Mesendoderm (in vitro differentiated cells): ENCODE results near the gene COL6A3.

Experiments used
- DNase-seq: peaks from one replicate; pipeline ENCODE4 v3.0.0; 2013
- H2AK5ac ChIP-seq: 2 replicates; pipeline ENCODE4 v1.6.1; 2013; ENCODE audit warnings: low read length, inconsistent platforms
- H2BK120ac ChIP-seq: 2 replicates; pipeline ENCODE4 v1.6.1; 2013; ENCODE audit warnings: low read depth, mild to moderate bottlenecking, low read length, moderate library complexity, mixed read lengths
- H2BK15ac ChIP-seq: replicated peaks from 2 replicates; pipeline ENCODE4 v1.6.1; 2013; ENCODE audit warnings: low read depth, mild to moderate bottlenecking, moderate library complexity
- H2BK5ac ChIP-seq: 2 replicates; pipeline ENCODE4 v1.6.1; 2013; ENCODE audit warnings: low read length, inconsistent platforms
- H3K18ac ChIP-seq: 2 replicates; pipeline ENCODE4 v1.6.1; 2013; ENCODE audit warnings: mild to moderate bottlenecking, low read length, mixed read lengths
- H3K23ac ChIP-seq: one replicate; pipeline ENCODE4 v1.6.1; 2013; ENCODE audit warnings: low read length
- H3K27ac ChIP-seq: 2 replicates; pipeline ENCODE4 v1.5.1; 2013; ENCODE audit warnings: low read depth, mild to moderate bottlenecking, inconsistent platforms, low read length, moderate library complexity
- H3K27me3 ChIP-seq: 2 replicates; pipeline ENCODE4 v1.6.1; 2013; ENCODE audit warnings: low read length, control low read depth, mild to moderate bottlenecking, inconsistent platforms; ENCODE audit not compliant: insufficient read depth, poor library complexity
- H3K36me3 ChIP-seq: 2 replicates; pipeline ENCODE4 v1.6.1; 2013; ENCODE audit warnings: low read length, inconsistent platforms; ENCODE audit not compliant: control insufficient read depth, insufficient read depth
- H3K4ac ChIP-seq: one replicate; pipeline ENCODE4 v1.6.1; 2013; ENCODE audit warnings: low read depth, mild to moderate bottlenecking, low read length, moderate library complexity
- H3K4me1 ChIP-seq: 2 replicates; pipeline ENCODE4 v1.6.1; 2013; ENCODE audit warnings: low read depth, low read length, inconsistent platforms; ENCODE audit not compliant: control insufficient read depth
- H3K4me2 ChIP-seq: 2 replicates; pipeline ENCODE4 v1.6.1; 2013; ENCODE audit warnings: low read length
- H3K4me3 ChIP-seq: 2 replicates; pipeline ENCODE4 v1.5.1; 2013; ENCODE audit warnings: mild to moderate bottlenecking, low read length
- H3K56ac ChIP-seq: one replicate; pipeline ENCODE4 v1.6.1; 2013; ENCODE audit warnings: low read length
- H3K79me1 ChIP-seq: 2 replicates; pipeline ENCODE4 v1.6.1; 2013; ENCODE audit warnings: low read length, inconsistent platforms
- H3K79me2 ChIP-seq: 2 replicates; pipeline ENCODE4 v1.6.1; 2013; ENCODE audit warnings: mild to moderate bottlenecking, low read length; ENCODE audit not compliant: control insufficient read depth, insufficient read depth
- H3K9ac ChIP-seq: 2 replicates; pipeline ENCODE4 v1.6.1; 2013; ENCODE audit warnings: low read length, inconsistent platforms
- H4K5ac ChIP-seq: one replicate; pipeline ENCODE4 v1.6.1; 2013; ENCODE audit warnings: low read length
- H4K8ac ChIP-seq: one replicate; pipeline ENCODE4 v1.6.1; 2013; ENCODE audit warnings: low read depth, mild to moderate bottlenecking, control low read depth, low read length, moderate library complexity
- WGBS: extraction: QIAGEN DNeasy Blood & Tissue Kit; methylation state at CpG from one replicate; pipeline ENCODE4 v1.1.7; 2013; ENCODE audit warnings: low lambda C conversion rate, missing lambda C conversion rate; ENCODE audit not compliant: insufficient coverage; ENCODE audit errors: extremely low coverage; 5-methylcytosine and 5-hydroxymethylcytosine counted together

Gene COL6A3

GRCh38 chr2:237309011-237309410, 105.0 kb downstream of the COL6A3 start:
- no peak overlapping the region for H3K23ac ChIP-seq

GRCh38 chr2:237307474-237307873, 106.5 kb downstream of the COL6A3 start:
- no peak overlapping the region for H3K4me2 ChIP-seq

More at GRCh38 chr2:237309011-237309410, 105.0 kb downstream of the COL6A3 start:
- Histone ChIP-seq H3K4me3 (no peak overlapping the region), H3K36me3 (no peaks in the 10 kb centered on the region), H2BK120ac (no peak overlapping the region), H3K79me2 (no peaks in the 10 kb centered on the region), H3K4ac (no peak overlapping the region), H3K56ac (no peak overlapping the region), H3K79me1 (no peaks in the 10 kb centered on the region), H3K9ac (no peak overlapping the region), H3K4me1 (no peaks in the 10 kb centered on the region), H3K4me2 (no peak overlapping the region), H2BK15ac (no peak overlapping the region), H3K27me3 (no peaks in the 10 kb centered on the region), H4K5ac (no peak overlapping the region), H2BK5ac (no peak overlapping the region), H2AK5ac (no peak overlapping the region), H4K8ac (no peak overlapping the region), H3K27ac (no peak overlapping the region), H3K18ac (no peak overlapping the region)
- no peak for DNase-seq
- no CpG with 5 or more reads among the region's 3 CpGs for WGBS

GRCh38 chr2:237306787-237307170, 107.2 kb downstream of the COL6A3 start:
- Histone ChIP-seq H3K79me2 (no peaks in the 10 kb centered on the region), H3K23ac (no peak overlapping the region), H3K18ac (no peak overlapping the region), H4K8ac (no peak overlapping the region), H4K5ac (no peak overlapping the region), H3K4me3 (no peak overlapping the region), H3K36me3 (no peaks in the 10 kb centered on the region), H3K4me1 (no peaks in the 10 kb centered on the region), H3K27me3 (no peaks in the 10 kb centered on the region), H2BK15ac (no peak overlapping the region), H2AK5ac (no peak overlapping the region), H2BK120ac (no peak overlapping the region), H3K4me2 (no peak overlapping the region), H2BK5ac (no peak overlapping the region), H3K4ac (no peak overlapping the region), H3K9ac (no peak overlapping the region), H3K27ac (no peak overlapping the region), H3K79me1 (no peaks in the 10 kb centered on the region), H3K56ac (no peak overlapping the region)
- no CpG with 5 or more reads among the region's 3 CpGs for WGBS
- DNase-seq = no peak

More at GRCh38 chr2:237307474-237307873, 106.5 kb downstream of the COL6A3 start:
- Histone ChIP-seq H3K56ac (no peak overlapping the region), H3K4me1 (no peaks in the 10 kb centered on the region), H2BK120ac (no peak overlapping the region), H3K79me2 (no peaks in the 10 kb centered on the region), H4K8ac (no peak overlapping the region), H3K23ac (peak overlapping the region; percentile 80), H2BK5ac (no peak overlapping the region), H3K18ac (no peak overlapping the region), H3K4ac (no peak overlapping the region), H2BK15ac (no peak overlapping the region), H3K36me3 (no peaks in the 10 kb centered on the region), H3K27me3 (no peaks in the 10 kb centered on the region), H4K5ac (no peak overlapping the region), H2AK5ac (no peak overlapping the region), H3K79me1 (no peaks in the 10 kb centered on the region), H3K27ac (no peak overlapping the region), H3K4me3 (no peak overlapping the region), H3K9ac (no peak overlapping the region)
- WGBS = no CpG with 5 or more reads among the region's 7 CpGs
- DNase-seq = no peak

- Histone ChIP-seq H4K8ac (no peak overlapping the region), H3K27ac (no peak overlapping the region), H2BK120ac (no peak overlapping the region), H3K23ac (no peak overlapping the region), H4K5ac (no peak overlapping the region), H2BK5ac (no peak overlapping the region), H3K79me1 (no peaks in the 10 kb centered on the region), H3K18ac (no peak overlapping the region), H3K27me3 (no peaks in the 10 kb centered on the region), H3K36me3 (no peaks in the 10 kb centered on the region), H3K4me2 (no peak overlapping the region), H3K4me3 (no peak overlapping the region), H3K9ac (no peak overlapping the region), H3K4me1 (no peaks in the 10 kb centered on the region), H2BK15ac (no peak overlapping the region), H2AK5ac (no peak overlapping the region), H3K4ac (no peak overlapping the region), H3K79me2 (no peaks in the 10 kb centered on the region), H3K56ac (no peak overlapping the region)
- no CpG with 5 or more reads among the region's 7 CpGs for WGBS
- no peak for DNase-seq
These were observed 107.7 kb downstream of the COL6A3 start for GRCh38 chr2:237306083-237306786.

GRCh38 chr2:237305579-237305978, 108.4 kb downstream of the COL6A3 start:
- no peaks in the 10 kb centered on the region for H3K27me3 ChIP-seq
- no peak overlapping the region for H3K56ac ChIP-seq
- no peak for DNase-seq
- H2BK120ac ChIP-seq = no peak overlapping the region
- H4K5ac ChIP-seq = no peak overlapping the region
- no peak overlapping the region for H3K9ac ChIP-seq
- no peak overlapping the region for H3K27ac ChIP-seq
- H3K4me3 ChIP-seq = no peak overlapping the region
- H2AK5ac ChIP-seq = no peak overlapping the region
- H2BK15ac ChIP-seq = no peak overlapping the region
- no peak overlapping the region for H4K8ac ChIP-seq
- no peaks in the 10 kb centered on the region for H3K4me1 ChIP-seq
- no peaks in the 10 kb centered on the region for H3K79me1 ChIP-seq
- H3K4me2 ChIP-seq = no peak overlapping the region
- H3K18ac ChIP-seq = no peak overlapping the region
- H3K79me2 ChIP-seq = no peaks in the 10 kb centered on the region
- H3K36me3 ChIP-seq = no peaks in the 10 kb centered on the region
- H3K4ac ChIP-seq = no peak overlapping the region
- H3K23ac ChIP-seq = no peak overlapping the region
- H2BK5ac ChIP-seq = no peak overlapping the region
